GM12891 (cell line): Measurements from ENCODE around the gene ADAMTSL4.

Experiments
- POLR2A ChIP-seq: IDR thresholded peaks from 2 replicates; pipeline ENCODE4 v1.6.1; 2011; ENCODE audit warnings: low read depth, low read length, control low read depth
- POLR2AphosphoS5 ChIP-seq: IDR thresholded peaks from 2 replicates; pipeline ENCODE4 v1.6.1; 2011; ENCODE audit warnings: low read depth, low read length, control low read depth
- TAF1 ChIP-seq: IDR thresholded peaks from 2 replicates; pipeline ENCODE4 v1.6.1; 2011; ENCODE audit warnings: low read depth, low read length, control low read depth

- TF ChIP-seq POLR2A (no peak), TAF1 (no peak), POLR2AphosphoS5 (no peak)
Observed at GRCh38 chr1:150553392-150554085, 4.3 kb downstream of the ADAMTSL4 start.
